ENCODE measurements around the gene CDH3. TPM values are rescaled to one million over a fixed set of nuclear protein-coding genes. Genes with fewer than 3 reads are reported as not detected.

The CDH3 gene
- total RNA-seq, 4 donors from 2014 or later: 0.32 to 2.0 TPM; not detected in 2

DNA sequence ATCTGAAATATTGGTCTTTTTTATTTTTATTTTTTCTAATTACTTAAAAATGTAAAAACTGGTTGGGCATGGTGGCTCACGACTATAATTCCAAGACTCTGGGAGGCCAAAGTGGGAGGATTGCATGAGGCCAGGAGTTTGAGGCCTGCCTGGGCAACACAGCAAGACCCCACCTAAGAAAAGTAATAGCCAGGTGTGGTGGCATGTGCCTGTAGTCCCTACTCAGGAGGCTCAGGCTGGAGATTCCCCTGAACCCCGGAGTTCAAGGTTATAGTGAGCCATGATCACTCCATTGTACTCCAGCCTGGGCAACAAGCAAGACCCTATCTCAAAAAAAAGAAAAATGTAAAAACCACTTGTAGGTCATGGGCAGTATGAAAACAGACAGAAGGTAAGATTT, 36.8 kb upstream of the CDH3 start:
- no peak overlapping the region for H3K4me3 ChIP-seq
- no peak for DNase-seq
- H3K27me3 ChIP-seq: no peaks in the 10 kb centered on the region
- no peaks in the 10 kb centered on the region for H3K36me3 ChIP-seq
- in situ Hi-C loops (cut with MboI; ENCODE audit: low pct_ligation_motif_present in 1 of 4, low pct_unique_long_range_greater_than_20kb in 1 of 4, low sequenced_read_pairs in 3 of 4) (no loop called here), intact Hi-C loops (cut with DNase I; ENCODE audit: low total_unique reads) (no loop called here)
- no peak overlapping the region for H3K27ac ChIP-seq
- 80 to 91% methylated on average over 1 to 2 of the region's 2 CpGs for WGBS, 2 donors (ENCODE audit: low coverage in 1 of 2)
- H3K9me3 ChIP-seq: no peaks in the 10 kb centered on the region
- TF ChIP-seq EP300 (IDR thresholded peaks at IDR 0.05; ENCODE audit: low read depth) (no peak), POLR2AphosphoS5 (IDR thresholded peaks at IDR 0.05) (no peak), POLR2A (IDR thresholded peaks at IDR 0.05) (no peak)
- TF ChIP-seq, protein P1, sequence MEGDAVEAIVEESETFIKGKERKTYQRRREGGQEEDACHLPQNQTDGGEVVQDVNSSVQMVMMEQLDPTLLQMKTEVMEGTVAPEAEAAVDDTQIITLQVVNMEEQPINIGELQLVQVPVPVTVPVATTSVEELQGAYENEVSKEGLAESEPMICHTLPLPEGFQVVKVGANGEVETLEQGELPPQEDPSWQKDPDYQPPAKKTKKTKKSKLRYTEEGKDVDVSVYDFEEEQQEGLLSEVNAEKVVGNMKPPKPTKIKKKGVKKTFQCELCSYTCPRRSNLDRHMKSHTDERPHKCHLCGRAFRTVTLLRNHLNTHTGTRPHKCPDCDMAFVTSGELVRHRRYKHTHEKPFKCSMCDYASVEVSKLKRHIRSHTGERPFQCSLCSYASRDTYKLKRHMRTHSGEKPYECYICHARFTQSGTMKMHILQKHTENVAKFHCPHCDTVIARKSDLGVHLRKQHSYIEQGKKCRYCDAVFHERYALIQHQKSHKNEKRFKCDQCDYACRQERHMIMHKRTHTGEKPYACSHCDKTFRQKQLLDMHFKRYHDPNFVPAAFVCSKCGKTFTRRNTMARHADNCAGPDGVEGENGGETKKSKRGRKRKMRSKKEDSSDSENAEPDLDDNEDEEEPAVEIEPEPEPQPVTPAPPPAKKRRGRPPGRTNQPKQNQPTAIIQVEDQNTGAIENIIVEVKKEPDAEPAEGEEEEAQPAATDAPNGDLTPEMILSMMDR (IDR thresholded peaks at IDR 0.05): no peak
- H3K4me1 ChIP-seq: no peaks in the 10 kb centered on the region

GRCh38 chr16:68612996-68613395, 32.1 kb upstream of the CDH3 start:
- Histone ChIP-seq H3K9me3 (peaks cover 0 to 5% of the 10 kb centered on the region in 2 donors), H3K36me3 (no peaks in the 10 kb centered on the region), H3K27me3 (no peaks in the 10 kb centered on the region), H3K4me1 (no peaks in the 10 kb centered on the region), H3K4me3 (no peak overlapping the region), H3K27ac (no peak overlapping the region)
- no peak for TF ChIP-seq EP300 (IDR thresholded peaks at IDR 0.05; ENCODE audit: low read depth)
- TF ChIP-seq POLR2A (IDR thresholded peaks at IDR 0.05): no peak
- no peak for TF ChIP-seq POLR2AphosphoS5 (IDR thresholded peaks at IDR 0.05)
- TF ChIP-seq, protein P1 (IDR thresholded peaks at IDR 0.05): no peak
- in situ Hi-C loops (cut with MboI; ENCODE audit: low pct_ligation_motif_present in 1 of 4, low pct_unique_long_range_greater_than_20kb in 1 of 4, low sequenced_read_pairs in 3 of 4) (no loop called here), intact Hi-C loops (cut with DNase I; ENCODE audit: low total_unique reads) (no loop called here)
- DNase-seq: no peak
- WGBS, 2 donors (ENCODE audit: low coverage in 1 of 2): 80 to 95% methylated on average over 1 to 3 of the region's 3 CpGs

GRCh38 chr16:68617734-68618133, 27.4 kb upstream of the CDH3 start:
- intact Hi-C loops (cut with DNase I; ENCODE audit: low total_unique reads): no loop called here

GRCh38 chr16:68626557-68626956, 18.6 kb upstream of the CDH3 start:
- in situ Hi-C loops (cut with MboI; ENCODE audit: low pct_ligation_motif_present in 1 of 4, low pct_unique_long_range_greater_than_20kb in 1 of 4, low sequenced_read_pairs in 3 of 4) (loop anchor here in 1 of 4 donors (25.0 kb wide), 1 partner anchor 461 kb away; no protein-coding TSS in a partner anchor), intact Hi-C loops (cut with DNase I; ENCODE audit: low total_unique reads) (no loop called here)
- DNase-seq: no peak
- H3K4me3 ChIP-seq: no peak overlapping the region
- 88% methylated on average over 8 of the region's 8 CpGs; no CpG with 5 or more reads in 1 of the 2 donors for WGBS, 2 donors (ENCODE audit: low coverage in 1 of 2)
- no peaks in the 10 kb centered on the region for H3K9me3 ChIP-seq
- no peaks in the 10 kb centered on the region for H3K4me1 ChIP-seq
- H3K36me3 ChIP-seq: no peaks in the 10 kb centered on the region
- H3K27me3 ChIP-seq: no peaks in the 10 kb centered on the region
- TF ChIP-seq EP300 (IDR thresholded peaks at IDR 0.05; ENCODE audit: low read depth) (no peak), POLR2A (IDR thresholded peaks at IDR 0.05) (no peak), POLR2AphosphoS5 (IDR thresholded peaks at IDR 0.05) (no peak)
- TF ChIP-seq, protein P1 (IDR thresholded peaks at IDR 0.05): no peak
- H3K27ac ChIP-seq: no peak overlapping the region

More at GRCh38 chr16:68617734-68618133, 27.4 kb upstream of the CDH3 start:
- 89 to 90% methylated on average over 6 to 7 of the region's 7 CpGs for WGBS, 2 donors (ENCODE audit: low coverage in 1 of 2)
- Histone ChIP-seq H3K4me3 (no peak overlapping the region), H3K27ac (no peak overlapping the region), H3K4me1 (no peaks in the 10 kb centered on the region), H3K36me3 (no peaks in the 10 kb centered on the region), H3K27me3 (no peaks in the 10 kb centered on the region), H3K9me3 (peaks cover 0 to 5% of the 10 kb centered on the region in 2 donors)
- TF ChIP-seq POLR2A (IDR thresholded peaks at IDR 0.05) (no peak), EP300 (IDR thresholded peaks at IDR 0.05; ENCODE audit: low read depth) (no peak), POLR2AphosphoS5 (IDR thresholded peaks at IDR 0.05) (no peak)
- TF ChIP-seq, protein P1 (IDR thresholded peaks at IDR 0.05): no peak
- no peak for DNase-seq
- in situ Hi-C loops (cut with MboI; ENCODE audit: low pct_ligation_motif_present in 1 of 4, low pct_unique_long_range_greater_than_20kb in 1 of 4, low sequenced_read_pairs in 3 of 4): no loop called here

Measured in transverse colon (tissue), 4 donors.